B cell (primary cell): Measurements from ENCODE around the gene C21orf58. TPM values are rescaled to one million over a fixed set of nuclear protein-coding genes. Genes with fewer than 3 reads are reported as not detected.

Source experiments
- ATAC-seq: fragments of 200-7000 bp; cut with Tn5 transposase; one replicate; pipeline ENCODE4 v1.10.0; 2021; ENCODE audit warnings: low read depth, mild to moderate bottlenecking, moderate number of reproducible peaks, moderate library complexity
- CTCF ChIA-PET: fragments of 350-600 bp; sonication (Branson Sonifier 250); formaldehyde crosslinking; loops from one replicate; lab custom pipeline; 2021; ENCODE audit warnings: antibody characterized with exemption, inconsistent platforms; lab: Charles Lee
- POLR2A ChIA-PET: fragments of 350-600 bp; sonication (Branson Sonifier 250); formaldehyde crosslinking; loops from one replicate; lab custom pipeline; 2021; ENCODE audit warnings: antibody characterized with exemption; lab: Charles Lee
- DNase-seq: peaks from one replicate; pipeline ENCODE4 v3.0.0; 2013
- H2AFZ ChIP-seq: 2 replicates; pipeline ENCODE4 v1.6.1; 2012; ENCODE audit warnings: mild to moderate bottlenecking, low read depth, low read length; ENCODE audit not compliant: insufficient read depth, poor library complexity, severe bottlenecking
- H3K27ac ChIP-seq, 2 donors: 1 replicate in 1 of 2; 2 replicates in 1 of 2; pipeline ENCODE4 v1.5.1; 2012 to 2013; ENCODE audit warnings: low read length in 2 of 2, mild to moderate bottlenecking in 2 of 2, moderate library complexity in 1 of 2
- H3K27me3 ChIP-seq, 4 experiments: fragments of 200-600 bp in 1 of 4; sonication (generic) in 1 of 4; replicated peaks in 1 of 4; 1 replicate in 2 of 4; 2 replicates in 2 of 4; pipeline versions ENCODE4 v1.6.1 to v1.7.0; 2013 to 2016; ENCODE audit warnings: low read length in 3 of 4, mild to moderate bottlenecking in 2 of 4, mixed read lengths in 1 of 4, moderate library complexity in 1 of 4; ENCODE audit not compliant: insufficient read depth in 4 of 4, control insufficient read depth in 3 of 4; ENCODE audit errors: control extremely low read depth in 1 of 4
- H3K36me3 ChIP-seq, 2 experiments: replicated peaks in 1 of 2; 1 replicate in 1 of 2; 2 replicates in 1 of 2; pipeline versions ENCODE4 v1.6.1 to v1.7.1; 2013; ENCODE audit warnings: low read length in 1 of 2; ENCODE audit not compliant: insufficient read depth in 2 of 2, control insufficient read depth in 1 of 2; ENCODE audit errors: control extremely low read depth in 1 of 2, extremely low read depth in 1 of 2
- H3K4me1 ChIP-seq, 2 donors: fragments of 200-600 bp in 1 of 2; sonication (generic) in 1 of 2; 1 replicate in 1 of 2; 2 replicates in 1 of 2; pipeline versions ENCODE4 v1.5.1 to v1.6.1; 2013 to 2017; ENCODE audit warnings: low read length in 2 of 2; ENCODE audit not compliant: control insufficient read depth in 2 of 2, insufficient read depth in 2 of 2
- H3K4me2 ChIP-seq: replicated peaks from 2 replicates; pipeline ENCODE3; 2012; ENCODE audit warnings: mild to moderate bottlenecking, low read depth, low read length; ENCODE audit not compliant: poor library complexity, severe bottlenecking
- H3K4me3 ChIP-seq, 5 experiments: fragments of 200-600 bp in 1 of 5; sonication (generic) in 1 of 5; 1 replicate in 3 of 5; 2 replicates in 2 of 5; pipeline versions ENCODE4 v1.5.1 to v1.7.0; 2011 to 2016; ENCODE audit warnings: low read length in 4 of 5, mild to moderate bottlenecking in 4 of 5, low read depth in 2 of 5, control low read depth in 1 of 5, moderate library complexity in 1 of 5; ENCODE audit not compliant: insufficient read depth in 1 of 5; ENCODE audit errors: control extremely low read depth in 1 of 5, extremely low read depth in 1 of 5
- H3K79me2 ChIP-seq: fragments of 200-600 bp; sonication (generic); one replicate; pipeline ENCODE4 v1.6.0; 2016; ENCODE audit warnings: low read length; ENCODE audit not compliant: control insufficient read depth, insufficient read depth
- H3K9ac ChIP-seq: fragments of 200-600 bp; sonication (generic); 2 replicates; pipeline ENCODE4 v1.6.1; 2017; ENCODE audit warnings: mild to moderate bottlenecking, low read length, moderate library complexity
- H3K9me3 ChIP-seq, 3 donors: one replicate each; pipeline versions ENCODE4 v1.6.1 to v1.7.1; 2013; ENCODE audit warnings: low read length in 2 of 3; ENCODE audit not compliant: control insufficient read depth in 2 of 3, insufficient read depth in 1 of 3; ENCODE audit errors: control extremely low read depth in 1 of 3
- H4K20me1 ChIP-seq: 2 replicates; pipeline ENCODE4 v1.6.0; 2012; ENCODE audit warnings: mild to moderate bottlenecking, low read length; ENCODE audit not compliant: insufficient read depth, control insufficient read depth, poor library complexity, severe bottlenecking
- H3K27ac Mint-ChIP-seq: one replicate; pipeline ENCODE4 v1.8.0; 2021; ENCODE audit warnings: mixed read lengths
- H3K27me3 Mint-ChIP-seq: one replicate; pipeline ENCODE4 v1.8.0; 2021; ENCODE audit warnings: mixed read lengths
- H3K4me1 Mint-ChIP-seq: one replicate; pipeline ENCODE4 v1.8.0; 2021; ENCODE audit warnings: mixed read lengths
- H3K4me3 Mint-ChIP-seq: one replicate; pipeline ENCODE4 v1.8.0; 2021; ENCODE audit warnings: mixed read lengths
- H3K9me3 Mint-ChIP-seq: one replicate; pipeline ENCODE4 v1.8.0; 2022; ENCODE audit warnings: mixed read lengths; ENCODE audit not compliant: insufficient read depth
- EZH2 ChIP-seq: IDR thresholded peaks from 2 replicates; pipeline ENCODE4 v1.6.1; 2012; ENCODE audit warnings: borderline replicate concordance, low read depth, mild to moderate bottlenecking, moderate library complexity, low read length; ENCODE audit not compliant: insufficient read depth, poor library complexity, severe bottlenecking
- WGBS: methylation state at CpG from one replicate; pipeline ENCODE4 v1.1.5; 2013; ENCODE audit warnings: missing lambda C conversion rate; ENCODE audit not compliant: insufficient coverage; 5-methylcytosine and 5-hydroxymethylcytosine counted together
- intact Hi-C: fragments of 100-400 bp; cut with micrococcal nuclease; formaldehyde crosslinking; loops from one replicate; pipeline ENCODE4 v1.10.0; 2022
- polyA plus RNA-seq: library from polyadenylated mRNA; depleted of rRNA; stranded (reverse); fragments of >200 nt; gene quantifications from 2 replicates; pipeline ENCODE4 v1.2.3, GENCODE V29; 2012
- total RNA-seq, 2 donors: library from RNA; stranded (reverse); fragments of 120-200 nt in 1 of 2; gene quantifications; 1 replicate in 1 of 2; 2 replicates in 1 of 2; pipeline versions ENCODE4 v1.2.3 to v1.2.4, GENCODE V29; 2013 to 2022
- TF ChIP-seq, protein P1 (sequence below): fragments of 200-600 bp; IDR thresholded peaks from one replicate; pipeline ENCODE4 v1.8.0; 2022; ENCODE audit warnings: antibody characterized with exemption, mild to moderate bottlenecking

C21orf58 gene
- total and polyA plus RNA-seq, 2 donors (not counting 1 experiment from before 2014, with no cell fraction given): 6.3 to 9.5 TPM

DNA sequence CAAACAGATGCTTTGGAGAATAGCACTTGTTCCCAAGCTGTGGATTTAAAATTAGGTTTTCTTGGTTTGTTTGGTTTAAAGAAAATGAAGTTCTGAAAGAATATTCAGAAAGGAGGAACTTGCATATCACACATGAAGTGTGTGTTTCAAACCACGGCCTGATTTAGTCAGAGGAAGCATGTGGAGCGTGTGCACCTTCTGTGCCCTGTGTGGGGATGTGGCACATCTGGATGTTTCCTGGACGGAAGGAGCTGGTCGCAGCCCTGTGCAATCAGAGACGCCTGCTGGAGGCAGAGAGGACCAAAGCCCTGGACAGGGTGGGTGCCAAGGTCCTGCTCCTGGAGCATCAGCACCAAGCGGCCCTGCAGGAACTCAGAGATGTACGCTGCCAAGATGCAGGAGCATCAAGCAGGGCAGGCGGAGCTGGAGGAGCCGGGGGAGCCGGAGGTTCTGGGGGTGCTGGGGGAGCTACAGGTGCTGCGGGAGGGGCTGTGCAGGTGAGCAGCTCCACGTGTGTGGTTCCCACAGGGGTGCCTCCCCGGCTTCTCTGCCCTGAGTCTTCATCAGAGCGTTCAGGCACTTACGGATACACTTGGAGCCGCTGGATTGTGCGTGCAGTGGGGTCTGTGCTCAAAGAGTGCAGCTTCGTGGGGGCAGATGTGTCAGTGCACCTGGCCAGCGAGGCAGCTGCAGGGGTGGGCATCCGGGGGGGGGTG lies 46.0 kb upstream of the C21orf58 start:
- Histone ChIP-seq H3K4me2 (peak overlapping the region; percentile 55), H3K4me1 (peaks cover 18 to 22% of the 10 kb centered on the region in 2 donors), H3K27me3 (no peaks in the 10 kb centered on the region), H4K20me1 (no peaks in the 10 kb centered on the region), H3K36me3 (peaks cover 0 to 22% of the 10 kb centered on the region in 2 experiments), H3K9me3 (peaks cover 0 to 5% (median 0%) of the 10 kb centered on the region in 3 donors), H3K27ac (peak overlapping the region; percentile 39 to 66), H3K9ac (peak overlapping the region; percentile 47), H3K79me2 (peaks cover 25% of the 10 kb centered on the region), H2AFZ (peak overlapping the region; percentile 38), H3K4me3 (peak overlapping the region in 2 of 5 experiments; percentile 17 to 26)
- peak; percentile 30 for DNase-seq
- POLR2A ChIA-PET: no interaction called here
- TF ChIP-seq, protein P1, sequence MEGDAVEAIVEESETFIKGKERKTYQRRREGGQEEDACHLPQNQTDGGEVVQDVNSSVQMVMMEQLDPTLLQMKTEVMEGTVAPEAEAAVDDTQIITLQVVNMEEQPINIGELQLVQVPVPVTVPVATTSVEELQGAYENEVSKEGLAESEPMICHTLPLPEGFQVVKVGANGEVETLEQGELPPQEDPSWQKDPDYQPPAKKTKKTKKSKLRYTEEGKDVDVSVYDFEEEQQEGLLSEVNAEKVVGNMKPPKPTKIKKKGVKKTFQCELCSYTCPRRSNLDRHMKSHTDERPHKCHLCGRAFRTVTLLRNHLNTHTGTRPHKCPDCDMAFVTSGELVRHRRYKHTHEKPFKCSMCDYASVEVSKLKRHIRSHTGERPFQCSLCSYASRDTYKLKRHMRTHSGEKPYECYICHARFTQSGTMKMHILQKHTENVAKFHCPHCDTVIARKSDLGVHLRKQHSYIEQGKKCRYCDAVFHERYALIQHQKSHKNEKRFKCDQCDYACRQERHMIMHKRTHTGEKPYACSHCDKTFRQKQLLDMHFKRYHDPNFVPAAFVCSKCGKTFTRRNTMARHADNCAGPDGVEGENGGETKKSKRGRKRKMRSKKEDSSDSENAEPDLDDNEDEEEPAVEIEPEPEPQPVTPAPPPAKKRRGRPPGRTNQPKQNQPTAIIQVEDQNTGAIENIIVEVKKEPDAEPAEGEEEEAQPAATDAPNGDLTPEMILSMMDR: no peak
- no peak for TF ChIP-seq EZH2
- Mint-ChIP-seq H3K27ac (peak overlapping the region; percentile 88), H3K4me1 (peaks cover 22% of the 10 kb centered on the region), H3K4me3 (peak overlapping the region; percentile 74), H3K9me3 (no peaks in the 10 kb centered on the region), H3K27me3 (no peaks in the 10 kb centered on the region)
- peak; percentile 28 for ATAC-seq
- intact Hi-C loops: no loop called here
- CTCF ChIA-PET: no interaction called here
- 36% methylated on average over 20 of the region's 20 CpGs for WGBS
